B cell (primary cell): ENCODE data around the gene ERBB2. TPM values are rescaled to one million over a fixed set of nuclear protein-coding genes. Genes with fewer than 3 reads are reported as not detected.

Experiments used
- ATAC-seq: fragments of 200-7000 bp; cut with Tn5 transposase; one replicate; pipeline ENCODE4 v1.10.0; 2021; ENCODE audit warnings: low read depth, mild to moderate bottlenecking, moderate number of reproducible peaks, moderate library complexity
- CTCF ChIA-PET: fragments of 350-600 bp; sonication (Branson Sonifier 250); formaldehyde crosslinking; loops from one replicate; lab custom pipeline; 2021; ENCODE audit warnings: antibody characterized with exemption, inconsistent platforms; lab: Charles Lee
- POLR2A ChIA-PET: fragments of 350-600 bp; sonication (Branson Sonifier 250); formaldehyde crosslinking; loops from one replicate; lab custom pipeline; 2021; ENCODE audit warnings: antibody characterized with exemption; lab: Charles Lee
- DNase-seq: peaks from one replicate; pipeline ENCODE4 v3.0.0; 2013
- H2AFZ ChIP-seq: 2 replicates; pipeline ENCODE4 v1.6.1; 2012; ENCODE audit warnings: mild to moderate bottlenecking, low read depth, low read length; ENCODE audit not compliant: insufficient read depth, poor library complexity, severe bottlenecking
- H3K27ac ChIP-seq, 2 donors: 1 replicate in 1 of 2; 2 replicates in 1 of 2; pipeline ENCODE4 v1.5.1; 2012 to 2013; ENCODE audit warnings: low read length in 2 of 2, mild to moderate bottlenecking in 2 of 2, moderate library complexity in 1 of 2
- H3K27me3 ChIP-seq, 4 experiments: fragments of 200-600 bp in 1 of 4; sonication (generic) in 1 of 4; replicated peaks in 1 of 4; 1 replicate in 2 of 4; 2 replicates in 2 of 4; pipeline versions ENCODE4 v1.6.1 to v1.7.0; 2013 to 2016; ENCODE audit warnings: low read length in 3 of 4, mild to moderate bottlenecking in 2 of 4, mixed read lengths in 1 of 4, moderate library complexity in 1 of 4; ENCODE audit not compliant: insufficient read depth in 4 of 4, control insufficient read depth in 3 of 4; ENCODE audit errors: control extremely low read depth in 1 of 4
- H3K36me3 ChIP-seq, 2 experiments: replicated peaks in 1 of 2; 1 replicate in 1 of 2; 2 replicates in 1 of 2; pipeline versions ENCODE4 v1.6.1 to v1.7.1; 2013; ENCODE audit warnings: low read length in 1 of 2; ENCODE audit not compliant: insufficient read depth in 2 of 2, control insufficient read depth in 1 of 2; ENCODE audit errors: control extremely low read depth in 1 of 2, extremely low read depth in 1 of 2
- H3K4me1 ChIP-seq, 2 donors: fragments of 200-600 bp in 1 of 2; sonication (generic) in 1 of 2; 1 replicate in 1 of 2; 2 replicates in 1 of 2; pipeline versions ENCODE4 v1.5.1 to v1.6.1; 2013 to 2017; ENCODE audit warnings: low read length in 2 of 2; ENCODE audit not compliant: control insufficient read depth in 2 of 2, insufficient read depth in 2 of 2
- H3K4me2 ChIP-seq: replicated peaks from 2 replicates; pipeline ENCODE3; 2012; ENCODE audit warnings: mild to moderate bottlenecking, low read depth, low read length; ENCODE audit not compliant: poor library complexity, severe bottlenecking
- H3K4me3 ChIP-seq, 5 experiments: fragments of 200-600 bp in 1 of 5; sonication (generic) in 1 of 5; 1 replicate in 3 of 5; 2 replicates in 2 of 5; pipeline versions ENCODE4 v1.5.1 to v1.7.0; 2011 to 2016; ENCODE audit warnings: low read length in 4 of 5, mild to moderate bottlenecking in 4 of 5, low read depth in 2 of 5, control low read depth in 1 of 5, moderate library complexity in 1 of 5; ENCODE audit not compliant: insufficient read depth in 1 of 5; ENCODE audit errors: control extremely low read depth in 1 of 5, extremely low read depth in 1 of 5
- H3K79me2 ChIP-seq: fragments of 200-600 bp; sonication (generic); one replicate; pipeline ENCODE4 v1.6.0; 2016; ENCODE audit warnings: low read length; ENCODE audit not compliant: control insufficient read depth, insufficient read depth
- H3K9ac ChIP-seq: fragments of 200-600 bp; sonication (generic); 2 replicates; pipeline ENCODE4 v1.6.1; 2017; ENCODE audit warnings: mild to moderate bottlenecking, low read length, moderate library complexity
- H3K9me3 ChIP-seq, 3 donors: one replicate each; pipeline versions ENCODE4 v1.6.1 to v1.7.1; 2013; ENCODE audit warnings: low read length in 2 of 3; ENCODE audit not compliant: control insufficient read depth in 2 of 3, insufficient read depth in 1 of 3; ENCODE audit errors: control extremely low read depth in 1 of 3
- H4K20me1 ChIP-seq: 2 replicates; pipeline ENCODE4 v1.6.0; 2012; ENCODE audit warnings: mild to moderate bottlenecking, low read length; ENCODE audit not compliant: insufficient read depth, control insufficient read depth, poor library complexity, severe bottlenecking
- H3K27ac Mint-ChIP-seq: one replicate; pipeline ENCODE4 v1.8.0; 2021; ENCODE audit warnings: mixed read lengths
- H3K27me3 Mint-ChIP-seq: one replicate; pipeline ENCODE4 v1.8.0; 2021; ENCODE audit warnings: mixed read lengths
- H3K4me1 Mint-ChIP-seq: one replicate; pipeline ENCODE4 v1.8.0; 2021; ENCODE audit warnings: mixed read lengths
- H3K4me3 Mint-ChIP-seq: one replicate; pipeline ENCODE4 v1.8.0; 2021; ENCODE audit warnings: mixed read lengths
- H3K9me3 Mint-ChIP-seq: one replicate; pipeline ENCODE4 v1.8.0; 2022; ENCODE audit warnings: mixed read lengths; ENCODE audit not compliant: insufficient read depth
- EZH2 ChIP-seq: IDR thresholded peaks from 2 replicates; pipeline ENCODE4 v1.6.1; 2012; ENCODE audit warnings: borderline replicate concordance, low read depth, mild to moderate bottlenecking, moderate library complexity, low read length; ENCODE audit not compliant: insufficient read depth, poor library complexity, severe bottlenecking
- WGBS: methylation state at CpG from one replicate; pipeline ENCODE4 v1.1.5; 2013; ENCODE audit warnings: missing lambda C conversion rate; ENCODE audit not compliant: insufficient coverage; 5-methylcytosine and 5-hydroxymethylcytosine counted together
- intact Hi-C: fragments of 100-400 bp; cut with micrococcal nuclease; formaldehyde crosslinking; loops from one replicate; pipeline ENCODE4 v1.10.0; 2022
- polyA plus RNA-seq: library from polyadenylated mRNA; depleted of rRNA; stranded (reverse); fragments of >200 nt; gene quantifications from 2 replicates; pipeline ENCODE4 v1.2.3, GENCODE V29; 2012
- total RNA-seq, 2 donors: library from RNA; stranded (reverse); fragments of 120-200 nt in 1 of 2; gene quantifications; 1 replicate in 1 of 2; 2 replicates in 1 of 2; pipeline versions ENCODE4 v1.2.3 to v1.2.4, GENCODE V29; 2013 to 2022
- TF ChIP-seq, protein P1 (sequence below): fragments of 200-600 bp; IDR thresholded peaks from one replicate; pipeline ENCODE4 v1.8.0; 2022; ENCODE audit warnings: antibody characterized with exemption, mild to moderate bottlenecking

ERBB2 gene
- total and polyA plus RNA-seq, 2 donors (not counting 1 experiment from before 2014, with no cell fraction given): 3.2 to 8.4 TPM

DNA sequence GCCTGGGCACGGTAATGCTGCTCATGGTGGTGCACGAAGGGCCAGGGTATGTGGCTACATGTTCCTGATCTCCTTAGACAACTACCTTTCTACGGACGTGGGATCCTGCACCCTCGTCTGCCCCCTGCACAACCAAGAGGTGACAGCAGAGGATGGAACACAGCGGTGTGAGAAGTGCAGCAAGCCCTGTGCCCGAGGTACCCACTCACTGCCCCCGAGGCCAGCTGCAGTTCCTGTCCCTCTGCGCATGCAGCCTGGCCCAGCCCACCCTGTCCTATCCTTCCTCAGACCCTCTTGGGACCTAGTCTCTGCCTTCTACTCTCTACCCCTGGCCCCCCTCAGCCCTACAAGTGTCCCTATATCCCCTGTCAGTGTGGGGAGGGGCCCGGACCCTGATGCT, 12.0 kb downstream of the ERBB2 start:
- H3K27ac Mint-ChIP-seq: no peak overlapping the region
- 93% methylated on average over 9 of the region's 10 CpGs for WGBS
- Histone ChIP-seq H3K9ac (no peak overlapping the region), H3K27me3 (no peaks in the 10 kb centered on the region), H3K9me3 (no peaks in the 10 kb centered on the region), H3K27ac (no peak overlapping the region), H3K4me3 (no peak overlapping the region), H2AFZ (no peak overlapping the region), H3K4me1 (peaks cover 11 to 16% of the 10 kb centered on the region in 2 donors), H3K4me2 (no peak overlapping the region), H3K79me2 (no peaks in the 10 kb centered on the region), H3K36me3 (no peaks in the 10 kb centered on the region), H4K20me1 (no peaks in the 10 kb centered on the region)
- ChIA-PET POLR2A (interaction anchor here (0.6 kb wide), 1 partner anchor 9 kb away, joined by 13 read pairs; no protein-coding TSS in a partner anchor), CTCF (no interaction called here)
- H3K4me3 Mint-ChIP-seq: no peak overlapping the region
- intact Hi-C loops: no loop called here
- no peaks in the 10 kb centered on the region for H3K27me3 Mint-ChIP-seq
- no peak for ATAC-seq
- DNase-seq: no peak
- no peak for TF ChIP-seq EZH2
- TF ChIP-seq, protein P1, sequence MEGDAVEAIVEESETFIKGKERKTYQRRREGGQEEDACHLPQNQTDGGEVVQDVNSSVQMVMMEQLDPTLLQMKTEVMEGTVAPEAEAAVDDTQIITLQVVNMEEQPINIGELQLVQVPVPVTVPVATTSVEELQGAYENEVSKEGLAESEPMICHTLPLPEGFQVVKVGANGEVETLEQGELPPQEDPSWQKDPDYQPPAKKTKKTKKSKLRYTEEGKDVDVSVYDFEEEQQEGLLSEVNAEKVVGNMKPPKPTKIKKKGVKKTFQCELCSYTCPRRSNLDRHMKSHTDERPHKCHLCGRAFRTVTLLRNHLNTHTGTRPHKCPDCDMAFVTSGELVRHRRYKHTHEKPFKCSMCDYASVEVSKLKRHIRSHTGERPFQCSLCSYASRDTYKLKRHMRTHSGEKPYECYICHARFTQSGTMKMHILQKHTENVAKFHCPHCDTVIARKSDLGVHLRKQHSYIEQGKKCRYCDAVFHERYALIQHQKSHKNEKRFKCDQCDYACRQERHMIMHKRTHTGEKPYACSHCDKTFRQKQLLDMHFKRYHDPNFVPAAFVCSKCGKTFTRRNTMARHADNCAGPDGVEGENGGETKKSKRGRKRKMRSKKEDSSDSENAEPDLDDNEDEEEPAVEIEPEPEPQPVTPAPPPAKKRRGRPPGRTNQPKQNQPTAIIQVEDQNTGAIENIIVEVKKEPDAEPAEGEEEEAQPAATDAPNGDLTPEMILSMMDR: no peak
- peaks cover 8% of the 10 kb centered on the region for H3K4me1 Mint-ChIP-seq
- no peaks in the 10 kb centered on the region for H3K9me3 Mint-ChIP-seq

- WGBS: 88% methylated on average over 3 of the region's 4 CpGs
- CTCF ChIA-PET: interaction anchor here (0.8 kb wide), 1 partner anchor 315 kb away, joined by 4 read pairs; no protein-coding TSS in a partner anchor
- no peaks in the 10 kb centered on the region for H3K9me3 Mint-ChIP-seq
These were observed 14.4 kb downstream of the ERBB2 start for GRCh38 chr17:39714234-39714633.

More at GRCh38 chr17:39714234-39714633, 14.4 kb downstream of the ERBB2 start:
- ATAC-seq: no peak
- DNase-seq: no peak
- Mint-ChIP-seq H3K27ac (no peak overlapping the region), H3K27me3 (no peaks in the 10 kb centered on the region), H3K4me3 (no peak overlapping the region), H3K4me1 (peaks cover 2% of the 10 kb centered on the region)
- intact Hi-C loops: no loop called here
- Histone ChIP-seq H3K79me2 (no peaks in the 10 kb centered on the region), H3K4me3 (no peak overlapping the region), H3K4me2 (no peak overlapping the region), H3K9ac (no peak overlapping the region), H3K4me1 (peaks cover 2 to 4% of the 10 kb centered on the region in 2 donors), H3K27me3 (no peaks in the 10 kb centered on the region), H3K9me3 (no peaks in the 10 kb centered on the region), H3K27ac (no peak overlapping the region), H4K20me1 (no peaks in the 10 kb centered on the region), H3K36me3 (no peaks in the 10 kb centered on the region), H2AFZ (no peak overlapping the region)
- POLR2A ChIA-PET: interaction anchor here (0.7 kb wide), 1 partner anchor 280 kb away, joined by 3 read pairs; no protein-coding TSS in a partner anchor
- TF ChIP-seq, protein P1: no peak
- no peak for TF ChIP-seq EZH2
